DND-41 (cell line): ENCODE measurements around the gene FBLN1.
"Not testable (repeated sequence)": the region's sequence is repeated elsewhere in the genome, so short reads cannot be mapped to it uniquely, and the experiment has no call there.

Experiments
- ATAC-seq: fragments of 200-7000 bp; cut with Tn5 transposase; 3 replicates; pipeline ENCODE4 v1.9.1; 2021; ENCODE audit warnings: low read depth; ENCODE audit not compliant: insufficient read depth
- DNase-seq: peaks from one replicate; pipeline ENCODE4 v3.0.0-alpha.2; 2020
- H2AFZ ChIP-seq: 2 replicates; pipeline ENCODE4 v1.6.0; 2012; ENCODE audit warnings: low read depth, low read length
- H3K27ac ChIP-seq: 2 replicates; pipeline ENCODE4 v1.5.1; 2012; ENCODE audit warnings: low read length, inconsistent platforms
- H3K27me3 ChIP-seq: fragments of 200-600 bp; sonication (generic); 2 replicates; pipeline ENCODE4 v1.6.0; 2012; ENCODE audit warnings: low read length, mild to moderate bottlenecking, inconsistent platforms; ENCODE audit not compliant: insufficient read depth, poor library complexity
- H3K36me3 ChIP-seq: 2 replicates; pipeline ENCODE4 v1.5.1; 2012; ENCODE audit warnings: low read length, inconsistent platforms; ENCODE audit not compliant: insufficient read depth
- H3K4me1 ChIP-seq: 2 replicates; pipeline ENCODE4 v1.5.1; 2012; ENCODE audit warnings: mild to moderate bottlenecking, low read length; ENCODE audit not compliant: insufficient read depth
- H3K4me2 ChIP-seq: 2 replicates; pipeline ENCODE4 v1.6.0; 2012; ENCODE audit warnings: mild to moderate bottlenecking, moderate library complexity, low read length, inconsistent platforms; ENCODE audit not compliant: insufficient read depth
- H3K4me3 ChIP-seq, 2 experiments: fragments of 200-600 bp in 1 of 2; shearing (Covaris generic) in 1 of 2; 2 replicates each; pipeline ENCODE4 v1.5.1; 2012 to 2016; ENCODE audit warnings: inconsistent platforms in 2 of 2, low read length in 2 of 2, mild to moderate bottlenecking in 2 of 2, low read depth in 1 of 2, moderate library complexity in 1 of 2
- H3K79me2 ChIP-seq: 2 replicates; pipeline ENCODE4 v1.6.0; 2012; ENCODE audit warnings: low read length, inconsistent platforms; ENCODE audit not compliant: insufficient read depth
- H3K9ac ChIP-seq: 2 replicates; pipeline ENCODE4 v1.6.0; 2012; ENCODE audit warnings: low read depth, mild to moderate bottlenecking, inconsistent platforms, low read length, moderate library complexity
- H3K9me3 ChIP-seq: 2 replicates; pipeline ENCODE4 v1.5.1; 2012; ENCODE audit warnings: low read length, moderate library complexity, mild to moderate bottlenecking, inconsistent platforms; ENCODE audit not compliant: insufficient read depth, severe bottlenecking
- H4K20me1 ChIP-seq: 2 replicates; pipeline ENCODE4 v1.6.0; 2012; ENCODE audit warnings: low read length; ENCODE audit not compliant: insufficient read depth
- CTCF ChIP-seq: IDR thresholded peaks from 2 replicates; pipeline ENCODE4 v1.5.1; 2012; ENCODE audit warnings: borderline replicate concordance, low read length, moderate library complexity, mild to moderate bottlenecking; ENCODE audit not compliant: poor library complexity, severe bottlenecking; ENCODE audit errors: extremely low read depth
- EZH2 ChIP-seq: IDR thresholded peaks from 3 replicates; pipeline ENCODE4 v1.6.1; 2012; ENCODE audit warnings: borderline replicate concordance, low read depth, mild to moderate bottlenecking, moderate library complexity, low read length, inconsistent platforms; ENCODE audit not compliant: severe bottlenecking

Gene FBLN1

DNA sequence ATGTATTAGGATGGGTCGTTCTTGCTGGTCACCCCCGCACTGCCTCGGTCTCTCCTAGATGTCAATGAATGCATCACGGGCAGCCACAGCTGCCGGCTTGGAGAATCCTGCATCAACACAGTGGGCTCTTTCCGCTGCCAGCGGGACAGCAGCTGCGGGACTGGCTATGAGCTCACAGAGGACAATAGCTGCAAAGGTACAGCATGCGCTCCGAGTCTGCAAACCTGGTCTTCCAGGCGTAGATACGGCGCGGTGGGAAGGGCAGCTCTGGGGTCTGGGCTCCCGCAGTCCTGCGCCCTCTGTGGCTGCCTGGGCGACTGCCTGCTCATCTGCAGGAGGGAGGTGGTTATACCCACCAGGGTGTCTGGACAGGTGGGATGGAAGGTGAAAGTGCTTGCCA, 31.0 kb downstream of the FBLN1 start:
- Histone ChIP-seq H3K27me3 (peaks cover 11% of the 10 kb centered on the region), H3K9me3 (no peaks in the 10 kb centered on the region), H3K4me3 (no peak overlapping the region), H3K4me1 (no peaks in the 10 kb centered on the region), H4K20me1 (no peaks in the 10 kb centered on the region; the same call in none of the 2 replicates), H3K9ac (no peak overlapping the region), H3K36me3 (no peaks in the 10 kb centered on the region), H3K27ac (no peak overlapping the region), H3K4me2 (no peak overlapping the region), H2AFZ (no peak overlapping the region), H3K79me2 (no peaks in the 10 kb centered on the region)
- no peak for DNase-seq
- ATAC-seq: no peak
- TF ChIP-seq CTCF (no peak), EZH2 (no peak)

- no peak overlapping the region for H2AFZ ChIP-seq
- no peaks in the 10 kb centered on the region for H3K79me2 ChIP-seq
- peaks cover 11% of the 10 kb centered on the region for H3K27me3 ChIP-seq
- H3K4me1 ChIP-seq: no peaks in the 10 kb centered on the region
- H3K36me3 ChIP-seq: no peaks in the 10 kb centered on the region
- H3K27ac ChIP-seq: no peak overlapping the region
- TF ChIP-seq CTCF: no peak
- TF ChIP-seq EZH2: no peak
- H3K4me3 ChIP-seq: no peak overlapping the region
- no peaks in the 10 kb centered on the region; the same call in none of the 2 replicates for H4K20me1 ChIP-seq
- no peak for ATAC-seq
- no peaks in the 10 kb centered on the region for H3K9me3 ChIP-seq
- DNase-seq: no peak
- H3K9ac ChIP-seq: no peak overlapping the region
- H3K4me2 ChIP-seq: no peak overlapping the region
Observed at GRCh38 chr22:45534339-45535192, 31.9 kb downstream of the FBLN1 start.

GRCh38 chr22:45535290-45535689, 32.6 kb downstream of the FBLN1 start:
- H3K27me3 ChIP-seq: peaks cover 11% of the 10 kb centered on the region
- DNase-seq: no peak
- H3K4me1 ChIP-seq: no peaks in the 10 kb centered on the region
- H3K4me3 ChIP-seq: no peak overlapping the region
- H3K4me2 ChIP-seq: no peak overlapping the region
- no peaks in the 10 kb centered on the region for H3K9me3 ChIP-seq
- no peaks in the 10 kb centered on the region for H3K79me2 ChIP-seq
- H4K20me1 ChIP-seq: no peaks in the 10 kb centered on the region; the same call in none of the 2 replicates
- TF ChIP-seq EZH2: no peak
- TF ChIP-seq CTCF: no peak
- H3K36me3 ChIP-seq: no peaks in the 10 kb centered on the region
- no peak overlapping the region for H3K9ac ChIP-seq
- H2AFZ ChIP-seq: no peak overlapping the region
- no peak for ATAC-seq
- H3K27ac ChIP-seq: no peak overlapping the region

DNA sequence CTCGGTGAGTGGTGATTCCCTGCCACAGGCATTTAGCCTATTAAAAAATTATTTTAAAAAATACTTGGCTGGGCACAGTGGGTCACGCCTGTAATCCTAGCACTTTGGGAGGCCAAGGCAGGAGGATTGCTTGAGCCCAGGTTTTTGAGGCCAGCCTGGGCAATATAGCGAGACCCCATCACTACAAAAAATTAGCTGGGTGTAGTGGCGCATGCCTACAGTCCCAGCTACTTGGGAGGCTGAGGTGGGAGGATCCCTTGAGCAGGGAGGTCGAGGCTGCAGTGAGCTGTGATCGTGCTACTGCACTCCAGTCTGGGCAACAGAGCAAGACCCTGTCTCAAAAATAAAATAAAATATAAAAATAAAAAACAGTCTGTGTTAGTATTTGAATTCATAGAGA, 33.2 kb downstream of the FBLN1 start:
- ATAC-seq, H3K4me2 ChIP-seq, H3K9ac ChIP-seq, H3K27ac ChIP-seq, H3K9me3 ChIP-seq, H3K4me1 ChIP-seq, DNase-seq, H2AFZ ChIP-seq, H3K4me3 ChIP-seq, H3K79me2 ChIP-seq, H3K36me3 ChIP-seq, H4K20me1 ChIP-seq: not testable (repeated sequence)
- H3K27me3 ChIP-seq: peaks cover 11% of the 10 kb centered on the region
